ENCODE results near the gene MBNL1.

GRCh38 chr3:152373379-152373778, 104.7 kb downstream of the MBNL1 start:
- TF ChIP-seq, protein P1, sequence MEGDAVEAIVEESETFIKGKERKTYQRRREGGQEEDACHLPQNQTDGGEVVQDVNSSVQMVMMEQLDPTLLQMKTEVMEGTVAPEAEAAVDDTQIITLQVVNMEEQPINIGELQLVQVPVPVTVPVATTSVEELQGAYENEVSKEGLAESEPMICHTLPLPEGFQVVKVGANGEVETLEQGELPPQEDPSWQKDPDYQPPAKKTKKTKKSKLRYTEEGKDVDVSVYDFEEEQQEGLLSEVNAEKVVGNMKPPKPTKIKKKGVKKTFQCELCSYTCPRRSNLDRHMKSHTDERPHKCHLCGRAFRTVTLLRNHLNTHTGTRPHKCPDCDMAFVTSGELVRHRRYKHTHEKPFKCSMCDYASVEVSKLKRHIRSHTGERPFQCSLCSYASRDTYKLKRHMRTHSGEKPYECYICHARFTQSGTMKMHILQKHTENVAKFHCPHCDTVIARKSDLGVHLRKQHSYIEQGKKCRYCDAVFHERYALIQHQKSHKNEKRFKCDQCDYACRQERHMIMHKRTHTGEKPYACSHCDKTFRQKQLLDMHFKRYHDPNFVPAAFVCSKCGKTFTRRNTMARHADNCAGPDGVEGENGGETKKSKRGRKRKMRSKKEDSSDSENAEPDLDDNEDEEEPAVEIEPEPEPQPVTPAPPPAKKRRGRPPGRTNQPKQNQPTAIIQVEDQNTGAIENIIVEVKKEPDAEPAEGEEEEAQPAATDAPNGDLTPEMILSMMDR (IDR thresholded peaks at IDR 0.05), result no peak
- no peak for TF ChIP-seq POLR2AphosphoS5 (IDR thresholded peaks at IDR 0.05)

Data from breast epithelium (tissue), 3 donors.